GM10266 (cell line): ENCODE measurements around the gene CCN2.

Experiments used
- DNase-seq: peaks from one replicate; pipeline ENCODE4 v3.0.0; 2012; ENCODE audit errors: extremely low spot score
- CTCF ChIP-seq: IDR thresholded peaks from 2 replicates; pipeline ENCODE4 v1.5.1; 2012; ENCODE audit warnings: mild to moderate bottlenecking, low read depth; ENCODE audit not compliant: control insufficient read depth, insufficient read depth; ENCODE audit errors: missing control alignments

The CCN2 gene

DNA sequence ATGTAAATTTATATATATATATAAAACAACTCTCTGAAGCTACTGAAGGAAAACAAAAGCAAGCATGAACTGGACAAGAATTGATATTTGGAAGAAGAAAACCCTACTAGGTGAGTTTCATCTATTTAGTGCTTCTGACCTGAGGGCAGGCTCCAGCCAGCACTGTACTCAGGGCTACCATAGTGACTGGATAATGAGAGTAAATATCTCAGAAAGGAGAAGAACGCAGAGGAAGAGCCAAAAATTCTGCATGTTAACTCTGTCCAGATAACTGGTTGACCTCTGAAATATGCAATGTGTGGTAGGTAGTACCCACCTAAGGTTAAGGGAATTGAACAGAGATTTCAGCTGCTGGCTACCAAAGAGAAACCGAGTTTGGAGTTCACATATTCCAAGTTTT lies 41.4 kb upstream of the CCN2 start:
- no peak for TF ChIP-seq CTCF
- DNase-seq = no peak

- DNase-seq = no peak
- TF ChIP-seq CTCF = no peak
These were observed 37.9 kb upstream of the CCN2 start for GRCh38 chr6:131989036-131989435.

DNA sequence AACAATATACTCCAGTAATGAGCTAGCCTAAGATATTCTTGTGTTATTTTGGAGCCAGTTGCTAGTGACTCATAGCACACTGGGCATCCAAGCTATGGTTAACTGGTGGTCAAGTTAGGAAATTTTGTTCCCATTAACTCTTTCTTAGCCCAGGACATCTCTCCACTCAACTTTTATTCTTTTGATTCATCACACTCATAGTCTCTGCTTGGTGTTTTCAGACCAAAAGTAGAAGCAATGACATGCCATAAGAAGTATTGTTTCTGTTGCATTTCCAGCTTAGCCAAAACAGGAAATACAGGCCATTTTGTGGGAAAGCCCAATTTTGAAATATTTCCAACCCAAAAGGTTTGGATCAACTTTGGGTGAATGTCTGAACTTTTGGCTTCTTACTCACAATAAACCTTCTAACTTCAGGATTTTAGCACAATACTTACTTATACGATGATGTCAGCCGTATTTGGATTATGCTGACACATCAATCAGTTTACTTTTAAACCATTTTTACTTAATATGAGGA lies 31.6 kb upstream of the CCN2 start:
- TF ChIP-seq CTCF = no peak
- no peak for DNase-seq

DNA sequence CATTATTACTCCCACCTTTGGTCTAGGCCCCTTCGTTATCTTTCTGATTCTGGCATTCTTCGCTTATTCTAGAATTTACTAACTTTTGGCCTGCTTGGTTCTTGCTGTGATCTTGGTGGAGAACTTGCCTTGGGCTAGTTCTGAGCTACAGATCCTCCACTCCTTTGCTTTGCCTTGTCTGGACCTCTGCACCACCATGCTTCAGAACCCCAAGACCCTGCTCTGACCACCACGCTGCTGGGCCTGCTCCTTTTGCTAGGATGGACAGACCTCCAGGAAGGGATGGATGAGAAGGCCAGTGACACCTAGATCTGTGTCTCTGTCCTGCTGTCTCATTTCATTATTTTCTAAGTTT lies 30.4 kb upstream of the CCN2 start:
- TF ChIP-seq CTCF = no peak
- DNase-seq = no peak

DNA sequence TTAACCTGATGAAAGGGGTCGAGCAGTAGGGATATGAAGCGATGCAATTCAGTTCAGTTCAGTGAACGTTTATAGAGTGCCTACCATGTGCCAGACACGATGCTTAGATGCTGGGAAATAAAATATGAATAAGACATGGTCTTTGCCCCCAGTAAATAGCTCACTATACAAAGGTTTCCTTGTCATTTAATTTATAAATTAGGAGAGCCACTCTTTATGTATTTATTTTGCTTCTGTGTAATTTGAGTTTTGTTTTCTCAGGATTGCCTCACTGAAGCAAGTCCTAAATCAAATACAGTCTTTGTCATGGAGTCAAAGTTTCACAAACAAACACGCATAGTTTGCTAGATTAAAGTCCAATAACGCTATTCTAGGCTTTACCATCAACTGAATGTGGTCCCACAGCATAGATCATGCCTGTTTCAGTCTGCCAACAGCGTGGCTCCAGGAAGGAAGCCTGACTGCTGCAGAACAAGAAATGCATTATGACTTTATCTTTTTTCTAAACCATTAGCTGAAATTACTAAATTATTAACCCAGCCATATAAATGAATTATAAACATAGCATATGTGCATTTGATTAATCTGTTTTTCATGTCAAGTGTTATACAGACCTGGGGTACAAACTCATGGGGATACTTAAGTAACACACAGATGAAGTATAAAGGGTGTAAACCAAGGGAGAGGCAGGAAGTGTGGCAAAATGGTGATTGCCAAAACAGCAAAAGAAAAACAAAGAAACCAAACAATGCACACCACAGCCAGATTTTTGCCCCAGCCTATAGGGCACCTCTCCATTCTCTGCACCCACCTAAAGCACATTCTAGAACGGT lies 29.8 kb upstream of the CCN2 start:
- no peak for DNase-seq
- TF ChIP-seq CTCF = no peak

- no peak for TF ChIP-seq CTCF
- no peak for DNase-seq
These were observed 29.2 kb upstream of the CCN2 start for GRCh38 chr6:131980338-131980790.
